Activated T-helper 17 cell treated with anti-CD3 and anti-CD28 coated beads, Interleukin-2, amount 50 U/mL, for 72 hours (primary cell): ENCODE results near the gene VAC14. TPM values are rescaled to one million over a fixed set of nuclear protein-coding genes. Genes with fewer than 3 reads are reported as not detected.
"Not testable (repeated sequence)": the region's sequence is repeated elsewhere in the genome, so short reads cannot be mapped to it uniquely, and the experiment has no call there.

Source experiments
- ATAC-seq: fragments of 150-1000 bp; cut with Tn5 transposase; replicated peaks from 2 replicates; pipeline ENCODE4 v1.10.0; 2021; ENCODE audit warnings: mild to moderate bottlenecking, moderate library complexity
- H3K27ac Mint-ChIP-seq: one replicate; pipeline ENCODE4 v1.8.0; 2022; ENCODE audit warnings: mixed read lengths
- H3K27me3 Mint-ChIP-seq: one replicate; pipeline ENCODE4 v1.8.0; 2022; ENCODE audit warnings: mixed read lengths
- H3K36me3 Mint-ChIP-seq: one replicate; pipeline ENCODE4 v1.8.0; 2022; ENCODE audit warnings: low read depth, mild to moderate bottlenecking, mixed read lengths
- H3K4me1 Mint-ChIP-seq: one replicate; pipeline ENCODE4 v1.8.0; 2022; ENCODE audit warnings: mixed read lengths
- H3K4me3 Mint-ChIP-seq: one replicate; pipeline ENCODE4 v1.8.0; 2022; ENCODE audit warnings: mild to moderate bottlenecking, mixed read lengths
- H3K9me3 Mint-ChIP-seq: one replicate; pipeline ENCODE4 v1.8.0; 2022; ENCODE audit warnings: mixed read lengths
- total RNA-seq, 2 donors: library from RNA; stranded (reverse); gene quantifications; one replicate each; pipeline ENCODE4 v1.2.3, GENCODE V29; 2022

VAC14 gene
- total RNA-seq, 2 donors from 2014 or later: 22.4 to 34.9 TPM

DNA sequence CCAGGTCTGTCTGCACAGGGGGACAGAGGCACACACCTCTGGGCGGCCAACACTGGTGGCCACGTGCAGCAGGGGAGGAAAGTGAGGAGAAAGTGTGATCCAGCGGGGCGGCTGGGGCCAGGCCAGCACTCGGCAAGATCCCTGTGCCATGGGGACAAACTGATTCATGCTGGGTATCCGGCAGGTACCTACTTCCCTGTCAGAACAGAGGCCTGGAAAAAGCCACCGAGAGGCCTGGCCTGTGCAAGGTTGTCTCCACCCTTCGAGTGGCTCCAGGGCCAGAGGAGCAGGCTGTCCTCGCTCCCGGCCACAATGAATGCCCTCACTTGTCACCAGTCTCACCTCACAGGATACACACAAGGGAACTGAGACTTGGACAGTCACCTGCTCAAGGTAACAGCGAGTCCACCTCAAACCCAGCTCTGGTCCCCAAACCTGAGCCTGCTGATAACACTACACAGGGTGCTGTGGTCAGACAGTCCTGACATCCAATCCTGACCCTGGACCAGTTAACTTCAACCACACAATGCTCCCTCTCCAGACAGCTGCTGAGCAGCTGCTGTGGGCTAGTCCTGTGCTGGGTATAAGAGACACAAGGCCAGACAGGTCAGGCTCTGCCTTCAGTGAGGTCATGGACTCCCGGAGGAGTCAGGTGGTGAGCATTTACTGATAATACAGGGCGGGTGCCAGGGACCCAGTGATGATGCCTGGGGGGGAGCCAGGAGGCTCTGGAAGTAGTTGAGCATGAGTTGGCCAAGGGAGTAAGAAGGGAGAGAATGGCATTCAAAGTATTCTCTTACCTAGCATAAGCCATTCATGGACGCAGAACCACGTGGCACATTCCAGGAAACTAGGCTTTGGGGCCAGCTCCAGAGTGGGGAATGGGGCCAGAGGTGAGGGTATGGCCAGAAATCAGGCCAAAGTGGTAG lies 53.0 kb downstream of the VAC14 start:
- Mint-ChIP-seq H3K27ac (peak overlapping the region; percentile 82), H3K4me1 (peaks cover 9% of the 10 kb centered on the region), H3K9me3 (no peaks in the 10 kb centered on the region), H3K36me3 (peaks cover 11% of the 10 kb centered on the region), H3K4me3 (no peak overlapping the region), H3K27me3 (no peaks in the 10 kb centered on the region)
- ATAC-seq: no peak

- no peaks in the 10 kb centered on the region for H3K27me3 Mint-ChIP-seq
- H3K4me3 Mint-ChIP-seq: peak overlapping the region; percentile 2
- peaks cover 9% of the 10 kb centered on the region for H3K4me1 Mint-ChIP-seq
These were observed 54.1 kb downstream of the VAC14 start for GRCh38 chr16:70746708-70747424.

GRCh38 chr16:70746040-70746707 lies 54.8 kb downstream of the VAC14 start:
- ATAC-seq: peak; percentile 69
- Mint-ChIP-seq H3K4me1 (peaks cover 9% of the 10 kb centered on the region), H3K4me3 (peak overlapping the region; percentile 2)

More at GRCh38 chr16:70746708-70747424, 54.1 kb downstream of the VAC14 start:
- peak; percentile 70 for ATAC-seq
- H3K9me3 Mint-ChIP-seq: no peaks in the 10 kb centered on the region
- H3K36me3 Mint-ChIP-seq: peaks cover 17% of the 10 kb centered on the region
- H3K27ac Mint-ChIP-seq: peak overlapping the region; percentile 82

DNA sequence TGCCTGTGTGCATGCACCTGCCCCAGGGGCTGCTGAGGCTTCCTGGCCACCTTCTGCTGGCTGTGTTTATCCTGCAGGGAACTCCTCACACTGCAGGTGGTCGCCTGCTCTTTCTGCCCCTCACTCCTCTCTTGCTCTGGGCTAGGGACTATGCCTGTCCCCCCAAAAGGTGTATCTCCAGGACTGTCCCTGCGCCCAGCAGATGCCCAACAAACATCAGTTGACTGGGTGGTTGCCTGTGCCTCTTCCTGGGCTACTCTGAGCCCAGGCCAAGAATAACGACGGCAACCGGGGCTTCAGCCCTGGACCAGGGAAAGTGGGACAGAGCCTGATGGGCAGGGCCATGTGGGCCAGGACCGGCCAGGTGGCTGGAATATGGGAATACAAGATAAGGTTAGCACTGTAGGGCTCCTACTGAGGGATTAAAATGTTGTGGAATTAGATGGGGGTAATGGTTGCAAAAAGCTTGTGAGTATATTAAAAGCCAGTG lies 55.4 kb downstream of the VAC14 start:
- peaks cover 9% of the 10 kb centered on the region for H3K4me1 Mint-ChIP-seq
- ATAC-seq: no peak
- H3K4me3 Mint-ChIP-seq: no peak overlapping the region
- no peak overlapping the region for H3K27ac Mint-ChIP-seq
- peaks cover 17% of the 10 kb centered on the region for H3K36me3 Mint-ChIP-seq
- H3K9me3 Mint-ChIP-seq: no peaks in the 10 kb centered on the region
- no peaks in the 10 kb centered on the region for H3K27me3 Mint-ChIP-seq

More at GRCh38 chr16:70746040-70746707, 54.8 kb downstream of the VAC14 start:
- H3K36me3 Mint-ChIP-seq: peaks cover 17% of the 10 kb centered on the region
- peak overlapping the region; percentile 82 for H3K27ac Mint-ChIP-seq
- H3K27me3 Mint-ChIP-seq: no peaks in the 10 kb centered on the region
- H3K9me3 Mint-ChIP-seq: no peaks in the 10 kb centered on the region

GRCh38 chr16:70744366-70744765 lies 56.6 kb downstream of the VAC14 start:
- H3K36me3 Mint-ChIP-seq: peaks cover 18% of the 10 kb centered on the region
- no peaks in the 10 kb centered on the region for H3K9me3 Mint-ChIP-seq
- peaks cover 9% of the 10 kb centered on the region for H3K4me1 Mint-ChIP-seq
- H3K27me3 Mint-ChIP-seq: no peaks in the 10 kb centered on the region
- H3K27ac Mint-ChIP-seq: no peak overlapping the region
- H3K4me3 Mint-ChIP-seq: no peak overlapping the region
- no peak for ATAC-seq

GRCh38 chr16:70743791-70744190 lies 57.2 kb downstream of the VAC14 start:
- Mint-ChIP-seq H3K27ac (no peak overlapping the region), H3K36me3 (peaks cover 22% of the 10 kb centered on the region), H3K27me3 (no peaks in the 10 kb centered on the region), H3K4me1 (peaks cover 15% of the 10 kb centered on the region), H3K4me3 (no peak overlapping the region), H3K9me3 (no peaks in the 10 kb centered on the region)
- no peak for ATAC-seq

DNA sequence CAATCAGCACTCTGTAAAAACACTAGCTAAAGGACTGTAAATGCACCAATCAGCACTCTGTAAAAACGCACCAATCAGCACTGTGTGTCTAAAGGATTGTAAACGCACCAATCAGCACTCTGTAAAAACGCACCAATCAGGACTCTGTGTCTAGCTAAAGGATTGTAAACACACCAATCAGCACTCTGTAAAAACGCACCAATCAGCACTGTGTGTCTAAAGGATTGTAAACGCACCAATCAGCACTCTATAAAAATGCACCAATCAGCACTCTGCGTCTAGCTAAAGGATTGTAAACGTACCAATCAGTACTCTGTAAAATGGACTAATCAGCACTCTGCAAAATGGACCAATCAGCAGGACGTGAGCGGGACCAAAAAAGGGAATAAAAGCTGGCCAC lies 58.0 kb downstream of the VAC14 start:
- not testable (repeated sequence) for H3K9me3 Mint-ChIP-seq, ATAC-seq, H3K4me3 Mint-ChIP-seq, H3K27me3 Mint-ChIP-seq, H3K27ac Mint-ChIP-seq
- Mint-ChIP-seq H3K36me3 (peaks cover 24% of the 10 kb centered on the region), H3K4me1 (peaks cover 22% of the 10 kb centered on the region)

- no peaks in the 10 kb centered on the region for H3K9me3 Mint-ChIP-seq
- peaks cover 29% of the 10 kb centered on the region for H3K36me3 Mint-ChIP-seq
- H3K27ac Mint-ChIP-seq: peak overlapping the region; percentile 61
- no peak for ATAC-seq
- H3K4me1 Mint-ChIP-seq: peaks cover 24% of the 10 kb centered on the region
- no peak overlapping the region for H3K4me3 Mint-ChIP-seq
- H3K27me3 Mint-ChIP-seq: no peaks in the 10 kb centered on the region
These were observed 59.2 kb downstream of the VAC14 start for GRCh38 chr16:70741783-70742125.

DNA sequence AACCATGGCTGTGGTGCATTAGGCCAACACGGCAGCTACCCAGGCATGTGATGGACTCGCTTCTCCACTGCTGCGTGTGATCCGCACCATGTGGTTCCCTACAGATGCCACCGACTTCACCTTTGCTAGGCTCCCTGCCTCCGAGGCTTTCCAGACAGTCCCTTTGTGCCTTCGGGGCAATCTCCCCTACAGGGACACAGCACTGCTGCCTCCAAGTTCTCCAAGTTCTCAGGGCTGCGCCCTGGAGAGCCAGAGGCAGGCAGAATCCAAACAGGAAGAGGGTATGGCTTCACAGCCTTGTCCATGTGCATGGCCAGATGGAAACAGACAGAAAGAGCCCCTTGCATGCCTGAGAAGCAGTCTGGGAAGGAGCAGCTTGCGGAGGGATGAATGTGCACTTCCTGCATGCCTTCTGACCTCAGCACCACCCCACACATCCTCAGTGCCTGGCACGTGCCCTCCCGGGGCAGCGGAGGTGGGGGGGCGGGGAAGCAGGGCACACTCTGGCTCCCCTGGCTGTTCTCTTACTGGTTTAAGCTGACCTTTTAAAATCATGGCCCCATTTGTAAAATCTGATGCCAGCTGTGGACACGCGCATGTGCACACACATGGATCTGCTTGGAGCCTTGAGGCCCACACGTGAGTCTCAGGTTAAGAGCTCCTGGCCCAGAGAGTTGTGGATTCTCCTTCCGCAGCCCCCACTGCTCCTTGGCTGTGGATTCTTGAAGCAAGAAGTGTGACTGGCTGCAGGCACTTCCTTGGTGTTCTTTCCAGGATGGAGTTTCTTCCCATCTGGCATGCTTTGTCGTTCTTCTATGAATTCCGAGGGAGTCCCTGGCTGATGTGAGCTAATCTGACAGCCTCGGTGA lies 59.8 kb downstream of the VAC14 start:
- no peaks in the 10 kb centered on the region for H3K27me3 Mint-ChIP-seq
- H3K9me3 Mint-ChIP-seq: no peaks in the 10 kb centered on the region
- no peak overlapping the region for H3K4me3 Mint-ChIP-seq
- H3K36me3 Mint-ChIP-seq: peaks cover 31% of the 10 kb centered on the region
- no peak for ATAC-seq
- H3K4me1 Mint-ChIP-seq: peaks cover 19% of the 10 kb centered on the region
- H3K27ac Mint-ChIP-seq: peak overlapping the region; percentile 61

- no peaks in the 10 kb centered on the region for H3K27me3 Mint-ChIP-seq
- H3K4me3 Mint-ChIP-seq: no peak overlapping the region
- H3K4me1 Mint-ChIP-seq: peaks cover 18% of the 10 kb centered on the region
- H3K9me3 Mint-ChIP-seq: no peaks in the 10 kb centered on the region
- no peak for ATAC-seq
- peak overlapping the region; percentile 61 for H3K27ac Mint-ChIP-seq
- peaks cover 34% of the 10 kb centered on the region for H3K36me3 Mint-ChIP-seq
These were observed 60.6 kb downstream of the VAC14 start for GRCh38 chr16:70740174-70740913.

DNA sequence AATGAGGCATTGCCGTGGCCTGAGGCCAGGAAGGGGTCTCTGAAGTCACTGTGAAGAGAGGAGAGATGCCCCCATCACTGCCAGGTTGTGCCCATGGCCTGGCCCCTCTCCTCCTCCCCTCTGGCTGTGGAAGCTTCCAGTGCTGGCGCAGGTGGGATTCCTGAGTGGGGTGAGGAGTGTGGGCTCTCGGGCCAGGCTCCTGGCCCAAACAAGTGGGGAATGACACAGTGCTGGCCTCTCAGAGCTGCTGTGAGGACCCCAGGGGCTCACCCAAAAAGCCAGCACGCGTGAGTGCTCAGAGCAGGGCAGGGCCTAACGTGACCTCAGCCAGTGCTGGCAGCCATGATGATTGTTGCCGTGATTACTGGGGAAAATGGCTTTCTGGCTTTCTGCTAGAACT lies 61.6 kb downstream of the VAC14 start:
- Mint-ChIP-seq H3K27me3 (no peaks in the 10 kb centered on the region), H3K4me1 (peaks cover 18% of the 10 kb centered on the region), H3K9me3 (no peaks in the 10 kb centered on the region), H3K4me3 (no peak overlapping the region), H3K27ac (peak overlapping the region; percentile 98), H3K36me3 (peaks cover 40% of the 10 kb centered on the region)
- no peak for ATAC-seq

DNA sequence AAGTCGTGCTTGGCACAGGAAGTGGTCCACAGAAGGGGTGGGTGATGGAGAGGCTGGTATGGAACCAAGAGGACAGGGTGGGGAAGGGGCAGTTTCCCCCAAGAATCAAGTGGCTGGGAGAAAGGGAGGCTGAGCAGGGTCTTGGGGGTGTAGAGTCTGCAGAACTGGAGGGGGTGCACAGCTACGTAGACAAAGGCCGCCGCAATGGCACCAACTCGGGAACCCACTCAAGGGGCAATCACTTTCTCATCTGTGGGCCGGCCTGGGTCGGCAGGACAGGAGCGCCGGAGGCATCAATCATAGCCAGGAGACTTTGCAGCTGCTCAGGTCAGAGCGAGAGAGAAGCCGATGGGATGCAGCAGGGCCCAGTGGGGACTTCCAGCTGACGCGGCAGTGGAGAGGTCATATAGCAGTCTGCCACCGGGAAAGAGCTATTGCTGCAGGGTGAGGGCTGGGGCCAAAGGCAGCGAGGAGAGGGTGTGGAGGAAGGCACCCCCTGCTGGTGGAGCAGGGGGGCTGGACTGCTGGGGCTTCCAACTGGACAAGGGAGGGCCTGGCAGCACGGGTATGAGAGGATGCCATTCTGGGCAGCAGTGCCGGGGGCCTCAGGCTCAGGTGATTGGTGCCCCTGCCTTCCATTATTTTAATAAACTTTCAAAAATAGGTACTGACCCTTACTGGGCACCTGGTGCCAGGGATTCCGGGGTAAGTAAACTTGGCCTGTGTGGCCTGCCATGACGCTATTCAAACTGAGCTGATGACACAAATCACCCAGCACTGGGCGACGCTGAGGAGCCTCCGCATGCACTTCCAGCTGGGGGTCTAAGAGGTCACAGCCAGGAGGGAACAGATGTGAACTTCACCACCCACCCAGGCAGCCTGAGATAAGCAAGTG lies 62.6 kb downstream of the VAC14 start:
- Mint-ChIP-seq H3K9me3 (no peaks in the 10 kb centered on the region), H3K4me3 (peak overlapping the region; percentile 85), H3K27ac (peak overlapping the region; percentile 98), H3K36me3 (peaks cover 33% of the 10 kb centered on the region), H3K4me1 (peaks cover 18% of the 10 kb centered on the region), H3K27me3 (no peaks in the 10 kb centered on the region)
- no peak for ATAC-seq
